Upper lobe of left lung (tissue), 6 donors: Measurements from ENCODE around the gene ATP6V1G2. TPM values are rescaled to one million over a fixed set of nuclear protein-coding genes. Genes with fewer than 3 reads are reported as not detected.

Experiments used
- ATAC-seq, 2 donors: fragments of 200-7000 bp; cut with Tn5 transposase; one replicate each; pipeline ENCODE4 v1.9.1; 2022; ENCODE audit warnings: mild to moderate bottlenecking in 2 of 2, moderate library complexity in 2 of 2; ENCODE audit not compliant: low FRiP score in 2 of 2
- DNase-seq, 2 donors: peaks; one replicate each; pipeline ENCODE4 v3.0.0-alpha.2; 2019 to 2020
- H3K27ac ChIP-seq, 4 donors: fragments of 200-600 bp; sonication (generic); one replicate each; pipeline ENCODE4 v1.5.1; 2016 to 2019
- H3K27me3 ChIP-seq, 4 donors: fragments of 200-600 bp; sonication (generic); one replicate each; pipeline ENCODE4 v1.5.1; 2017 to 2019
- H3K36me3 ChIP-seq, 4 donors: fragments of 200-600 bp; sonication (generic); one replicate each; pipeline ENCODE4 v1.5.1; 2016 to 2019
- H3K4me1 ChIP-seq, 4 donors: fragments of 200-600 bp; sonication (generic); one replicate each; pipeline ENCODE4 v1.5.1; 2018 to 2019
- H3K4me3 ChIP-seq, 4 donors: fragments of 200-600 bp; sonication (generic); one replicate each; pipeline ENCODE4 v1.5.1; 2017 to 2019; ENCODE audit warnings: mild to moderate bottlenecking in 2 of 4, moderate library complexity in 1 of 4
- H3K9me3 ChIP-seq, 4 donors: fragments of 200-600 bp; sonication (generic); one replicate each; pipeline ENCODE4 v1.5.1; 2018 to 2019
- EP300 ChIP-seq, 4 donors: sonication (generic); formaldehyde crosslinking; IDR thresholded peaks; one replicate each; pipeline ENCODE4 v1.5.1; 2017; ENCODE audit warnings: antibody characterized with exemption in 4 of 4, control low read depth in 2 of 4
- POLR2A ChIP-seq, 4 donors: fragments of 450-650 bp; IDR thresholded peaks; one replicate each; pipeline ENCODE4 v1.5.1; 2016 to 2017; ENCODE audit warnings: antibody characterized with exemption in 4 of 4, mild to moderate bottlenecking in 2 of 4
- POLR2AphosphoS5 ChIP-seq, 2 donors: sonication (generic); formaldehyde crosslinking; IDR thresholded peaks; one replicate each; pipeline ENCODE4 v1.5.1; 2017; ENCODE audit warnings: antibody characterized with exemption in 2 of 2
- WGBS, 2 donors: methylation state at CpG; one replicate each; pipeline ENCODE4 v1.1.5; 2017 to 2018; 5-methylcytosine and 5-hydroxymethylcytosine counted together
- total RNA-seq, 6 donors: library from RNA; depleted of rRNA in 4 of 6; stranded (reverse); fragments of >200 nt in 4 of 6; gene quantifications; one replicate each; pipeline versions ENCODE4 v1.1.0 to v1.2.1, GENCODE V29; 2016 to 2021
- TF ChIP-seq, protein P1 (sequence below), 6 experiments: fragments of 450-650 bp in 4 of 6; fragments of 200-600 bp in 2 of 6; sonication (generic) in 2 of 6; IDR thresholded peaks; one replicate each; pipeline ENCODE4 v1.5.1; 2016 to 2019; ENCODE audit warnings: antibody characterized with exemption in 6 of 6
- donor health status: DM: no; HTN: no; CAD: no; lungs with moderate emphysema.
- donor health status: DM: no; HTN: yes; CAD: no; lungs with severe emphysema.

The ATP6V1G2 gene
- total RNA-seq, 6 donors from 2014 or later, result 0.55 to 2.0 (median 1.1) TPM

DNA sequence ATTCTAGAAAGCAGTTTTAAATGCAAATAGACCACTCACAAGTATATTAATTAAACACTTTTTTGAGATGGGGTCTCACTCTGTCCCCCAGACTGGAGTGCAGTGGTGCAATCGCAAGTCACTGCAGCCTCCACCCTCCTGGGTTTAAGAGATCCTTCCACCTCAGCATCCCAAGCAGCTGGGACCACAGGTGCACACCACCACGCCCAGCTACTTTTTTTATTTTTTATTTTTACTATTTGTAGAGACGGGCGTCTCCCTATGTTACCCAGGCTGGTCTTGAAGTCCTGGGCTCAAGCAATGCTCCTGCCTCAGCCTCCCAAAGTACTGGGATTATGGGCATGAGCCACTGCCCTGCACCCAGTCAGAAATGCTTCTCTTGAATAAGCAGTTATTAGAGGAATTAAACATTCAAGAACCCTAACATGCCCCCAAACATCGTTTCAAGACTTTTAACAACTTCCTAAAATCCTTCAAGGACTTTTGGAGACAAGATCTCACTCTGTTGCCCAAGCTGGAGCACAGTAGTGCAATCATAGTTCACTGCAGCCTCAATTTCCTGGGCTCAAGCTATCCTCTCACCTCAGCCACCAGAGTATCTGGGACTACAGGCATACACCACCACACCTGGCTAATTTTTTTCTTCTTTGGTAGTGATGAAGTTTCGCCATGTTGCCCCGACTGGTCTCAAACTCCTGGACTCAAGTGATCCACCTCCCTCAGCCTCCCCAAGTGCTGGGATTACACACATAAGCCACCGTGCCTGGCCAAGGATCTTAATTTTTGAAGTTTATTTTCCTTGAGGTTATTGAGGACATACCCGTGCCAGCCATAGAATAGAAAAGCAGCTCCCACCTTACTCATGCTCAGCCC lies 14.4 kb downstream of the ATP6V1G2 start:
- TF ChIP-seq POLR2A (IDR thresholded peaks at IDR 0.05) (no peak), EP300 (IDR thresholded peaks at IDR 0.05) (no peak), POLR2AphosphoS5 (IDR thresholded peaks at IDR 0.05) (no peak)
- TF ChIP-seq, protein P1, sequence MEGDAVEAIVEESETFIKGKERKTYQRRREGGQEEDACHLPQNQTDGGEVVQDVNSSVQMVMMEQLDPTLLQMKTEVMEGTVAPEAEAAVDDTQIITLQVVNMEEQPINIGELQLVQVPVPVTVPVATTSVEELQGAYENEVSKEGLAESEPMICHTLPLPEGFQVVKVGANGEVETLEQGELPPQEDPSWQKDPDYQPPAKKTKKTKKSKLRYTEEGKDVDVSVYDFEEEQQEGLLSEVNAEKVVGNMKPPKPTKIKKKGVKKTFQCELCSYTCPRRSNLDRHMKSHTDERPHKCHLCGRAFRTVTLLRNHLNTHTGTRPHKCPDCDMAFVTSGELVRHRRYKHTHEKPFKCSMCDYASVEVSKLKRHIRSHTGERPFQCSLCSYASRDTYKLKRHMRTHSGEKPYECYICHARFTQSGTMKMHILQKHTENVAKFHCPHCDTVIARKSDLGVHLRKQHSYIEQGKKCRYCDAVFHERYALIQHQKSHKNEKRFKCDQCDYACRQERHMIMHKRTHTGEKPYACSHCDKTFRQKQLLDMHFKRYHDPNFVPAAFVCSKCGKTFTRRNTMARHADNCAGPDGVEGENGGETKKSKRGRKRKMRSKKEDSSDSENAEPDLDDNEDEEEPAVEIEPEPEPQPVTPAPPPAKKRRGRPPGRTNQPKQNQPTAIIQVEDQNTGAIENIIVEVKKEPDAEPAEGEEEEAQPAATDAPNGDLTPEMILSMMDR (IDR thresholded peaks at IDR 0.05), result no peak
- no peak overlapping the region for H3K27ac ChIP-seq
- 73 to 75% methylated on average over 9 of the region's 9 CpGs for WGBS, 2 donors
- no peak overlapping the region for H3K4me3 ChIP-seq
- peaks cover 51 to 82% (median 75%) of the 10 kb centered on the region in 4 donors for H3K36me3 ChIP-seq
- H3K27me3 ChIP-seq, result no peaks in the 10 kb centered on the region
- ATAC-seq, result no peak
- no peaks in the 10 kb centered on the region for H3K4me1 ChIP-seq
- no peak for DNase-seq
- no peaks in the 10 kb centered on the region for H3K9me3 ChIP-seq

DNA sequence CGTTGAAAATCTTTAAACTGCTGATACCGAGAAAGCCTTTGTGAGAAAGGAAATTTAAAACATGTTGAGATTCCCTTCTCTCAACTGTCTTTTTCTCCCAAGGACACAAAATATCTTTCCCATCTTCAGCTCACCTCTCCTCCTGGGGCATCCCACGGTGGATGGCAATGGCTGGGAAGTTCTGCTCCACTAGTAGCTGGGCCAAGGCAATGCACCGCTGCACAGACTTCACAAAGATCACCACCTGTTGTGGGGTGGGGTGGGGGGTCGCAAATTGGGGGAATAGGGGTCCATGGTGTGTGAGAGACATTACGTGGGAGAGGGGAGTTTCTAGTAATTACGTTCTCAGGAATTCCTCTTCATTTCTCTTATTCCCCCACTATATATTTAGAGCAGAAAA lies 15.2 kb downstream of the ATP6V1G2 start:
- WGBS, 2 donors, result 93 to 95% methylated on average over 7 of the region's 7 CpGs
- H3K9me3 ChIP-seq, result no peaks in the 10 kb centered on the region
- TF ChIP-seq POLR2AphosphoS5 (IDR thresholded peaks at IDR 0.05) (no peak), POLR2A (IDR thresholded peaks at IDR 0.05) (no peak), EP300 (IDR thresholded peaks at IDR 0.05) (no peak)
- TF ChIP-seq, protein P1 (IDR thresholded peaks at IDR 0.05), result no peak
- H3K27ac ChIP-seq, result no peak overlapping the region
- peaks cover 0 to 6% (median 0%) of the 10 kb centered on the region in 4 donors for H3K4me1 ChIP-seq
- DNase-seq (no peak), ATAC-seq (no peak)
- no peak overlapping the region for H3K4me3 ChIP-seq
- no peaks in the 10 kb centered on the region for H3K27me3 ChIP-seq
- peaks cover 45 to 73% (median 66%) of the 10 kb centered on the region in 4 donors for H3K36me3 ChIP-seq

DNA sequence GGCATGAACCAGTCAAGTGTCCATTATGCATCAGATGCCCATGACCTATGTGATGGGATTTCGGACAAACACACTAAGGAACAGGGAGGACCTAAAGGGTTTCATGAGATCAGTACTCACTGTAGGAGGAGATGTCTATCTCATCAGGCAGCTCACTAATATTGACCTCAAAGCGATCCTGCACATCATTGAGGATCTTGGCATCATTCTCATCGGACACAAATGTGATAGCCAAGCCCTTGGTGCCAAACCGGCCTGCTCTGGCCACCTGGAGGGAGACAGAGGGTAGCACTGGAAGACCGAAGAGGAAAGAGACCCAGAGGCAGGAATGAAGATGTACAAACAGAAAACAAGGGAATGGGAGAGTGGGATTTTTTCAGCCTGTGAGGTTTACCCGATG lies 15.7 kb downstream of the ATP6V1G2 start:
- no peak for ATAC-seq
- Histone ChIP-seq H3K4me1 (peaks cover 0 to 11% (median 2%) of the 10 kb centered on the region in 4 donors), H3K9me3 (no peaks in the 10 kb centered on the region), H3K4me3 (no peak overlapping the region), H3K36me3 (peaks cover 40 to 68% (median 61%) of the 10 kb centered on the region in 4 donors), H3K27me3 (no peaks in the 10 kb centered on the region), H3K27ac (no peak overlapping the region)
- no peak for TF ChIP-seq POLR2A (IDR thresholded peaks at IDR 0.05)
- TF ChIP-seq EP300 (IDR thresholded peaks at IDR 0.05), result no peak
- WGBS, 2 donors, result 64 to 94% methylated on average over 5 to 6 of the region's 6 CpGs
- DNase-seq, result no peak

DNA sequence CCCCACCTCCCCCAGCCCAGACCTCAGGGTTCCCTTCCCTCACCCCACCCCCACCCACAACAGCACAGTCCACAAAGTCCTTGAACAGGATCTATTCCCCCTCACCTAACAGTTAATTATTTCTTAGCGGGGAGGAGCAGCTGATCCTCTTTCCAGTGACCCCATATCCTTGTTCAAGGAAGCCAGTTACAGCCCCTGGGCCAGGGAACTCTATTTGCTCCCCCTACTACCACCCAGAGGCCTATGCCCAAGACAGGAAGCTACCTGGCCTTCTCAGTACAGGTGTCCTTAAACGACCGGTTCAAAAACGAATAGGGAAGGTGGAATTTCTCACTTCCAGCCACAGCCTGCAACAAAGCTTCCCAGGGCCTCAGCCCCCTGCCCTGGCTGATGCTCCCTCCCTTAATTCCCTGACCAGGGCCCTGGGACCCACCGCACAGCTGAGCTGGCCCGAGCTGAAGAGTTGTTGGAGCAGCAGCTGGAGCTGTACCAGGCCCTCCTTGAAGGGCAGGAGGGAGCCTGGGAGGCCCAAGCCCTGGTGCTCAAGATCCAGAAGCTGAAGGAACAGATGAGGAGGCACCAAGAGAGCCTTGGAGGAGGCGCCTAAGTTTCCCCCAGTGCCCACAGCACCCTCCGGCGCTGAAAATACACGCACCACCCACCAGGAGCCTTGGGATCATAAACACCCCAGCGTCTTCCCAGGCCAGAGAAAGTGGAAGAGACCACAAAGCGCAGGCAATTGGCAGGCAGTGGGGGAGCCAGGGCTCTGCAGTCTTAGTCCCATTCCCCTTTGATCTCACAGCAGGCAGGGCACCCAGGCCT lies 16.9 kb downstream of the ATP6V1G2 start:
- DNase-seq, result no peak

More for the DNA sequence above, 16.9 kb downstream of the ATP6V1G2 start:
- 53 to 61% methylated on average over 10 to 12 of the region's 12 CpGs for WGBS, 2 donors
- no peak overlapping the region for H3K27ac ChIP-seq
- TF ChIP-seq, protein P1 (IDR thresholded peaks at IDR 0.05), result no peak
- TF ChIP-seq POLR2A (IDR thresholded peaks at IDR 0.05), result peak in 1 of 4 donors; percentile 7
- peaks cover 29 to 57% (median 50%) of the 10 kb centered on the region in 4 donors for H3K36me3 ChIP-seq
- no peaks in the 10 kb centered on the region for H3K9me3 ChIP-seq
- H3K27me3 ChIP-seq, result no peaks in the 10 kb centered on the region
- peaks cover 0 to 12% (median 3%) of the 10 kb centered on the region in 4 donors for H3K4me1 ChIP-seq
- peak in 1 of 2 donors; percentile 28 for ATAC-seq
- H3K4me3 ChIP-seq, result no peak overlapping the region
